ENCODE measurements around the gene SYT3.

Gene SYT3, protein sequence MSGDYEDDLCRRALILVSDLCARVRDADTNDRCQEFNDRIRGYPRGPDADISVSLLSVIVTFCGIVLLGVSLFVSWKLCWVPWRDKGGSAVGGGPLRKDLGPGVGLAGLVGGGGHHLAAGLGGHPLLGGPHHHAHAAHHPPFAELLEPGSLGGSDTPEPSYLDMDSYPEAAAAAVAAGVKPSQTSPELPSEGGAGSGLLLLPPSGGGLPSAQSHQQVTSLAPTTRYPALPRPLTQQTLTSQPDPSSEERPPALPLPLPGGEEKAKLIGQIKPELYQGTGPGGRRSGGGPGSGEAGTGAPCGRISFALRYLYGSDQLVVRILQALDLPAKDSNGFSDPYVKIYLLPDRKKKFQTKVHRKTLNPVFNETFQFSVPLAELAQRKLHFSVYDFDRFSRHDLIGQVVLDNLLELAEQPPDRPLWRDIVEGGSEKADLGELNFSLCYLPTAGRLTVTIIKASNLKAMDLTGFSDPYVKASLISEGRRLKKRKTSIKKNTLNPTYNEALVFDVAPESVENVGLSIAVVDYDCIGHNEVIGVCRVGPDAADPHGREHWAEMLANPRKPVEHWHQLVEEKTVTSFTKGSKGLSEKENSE
- total RNA-seq: 0.17 to 0.18 reads per million in 2 experiments

DNA sequence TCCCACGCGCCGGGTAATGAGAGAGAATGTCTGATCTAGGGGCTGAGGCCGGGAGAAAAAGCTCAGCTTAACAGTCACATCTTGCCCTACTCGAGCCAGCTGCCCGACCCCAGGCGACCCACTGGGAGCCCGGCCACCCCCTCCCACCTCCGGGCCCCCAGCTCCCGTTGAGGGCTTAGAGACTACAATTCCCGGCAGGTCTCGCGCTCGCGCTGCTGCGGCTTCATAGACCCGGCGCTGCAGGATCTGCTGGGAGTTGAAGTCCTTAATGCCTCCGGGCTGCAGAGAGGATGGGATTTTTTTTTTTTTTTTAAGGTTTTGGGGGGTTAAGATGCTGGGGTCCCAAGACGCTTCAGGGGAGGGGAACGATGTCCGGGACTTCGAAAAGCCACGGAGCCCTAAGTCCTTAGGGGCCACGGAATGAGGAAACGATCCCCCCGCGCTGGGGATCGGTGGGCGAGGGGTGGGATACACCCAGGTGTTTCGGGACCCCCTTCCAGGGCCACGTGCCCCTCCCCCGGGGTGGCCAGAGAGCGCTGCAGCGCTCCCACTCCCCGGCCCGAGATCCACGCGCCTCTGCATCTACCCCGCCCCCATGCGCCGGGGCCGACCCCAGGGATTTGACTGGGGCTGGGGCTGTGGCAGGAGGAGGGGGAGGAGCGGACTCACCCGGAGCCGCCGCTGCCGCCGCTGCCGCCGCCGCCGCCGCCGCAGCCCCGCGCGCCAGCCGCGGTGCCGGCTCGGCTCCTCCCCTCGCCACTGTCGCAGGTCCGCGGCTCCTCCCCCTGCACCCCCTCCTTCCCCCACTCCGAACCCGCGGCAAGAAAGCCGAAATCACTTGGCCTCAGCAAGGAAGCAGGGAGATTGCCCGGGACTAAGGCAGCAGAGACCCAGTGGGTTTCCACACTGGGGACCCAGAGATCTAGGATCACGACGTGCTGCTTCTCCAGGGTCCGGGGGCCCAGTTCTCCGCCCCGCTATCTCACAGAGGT, at the start of gene SYT3:
TSS of gene SYT3 (minus strand) at position 761 of the 992 bp plus-strand sequence. CDS start 2,470 bp downstream, outside the sequence.
- peak; percentile 24 for DNase-seq (ENCODE audit: low read depth)

DNA sequence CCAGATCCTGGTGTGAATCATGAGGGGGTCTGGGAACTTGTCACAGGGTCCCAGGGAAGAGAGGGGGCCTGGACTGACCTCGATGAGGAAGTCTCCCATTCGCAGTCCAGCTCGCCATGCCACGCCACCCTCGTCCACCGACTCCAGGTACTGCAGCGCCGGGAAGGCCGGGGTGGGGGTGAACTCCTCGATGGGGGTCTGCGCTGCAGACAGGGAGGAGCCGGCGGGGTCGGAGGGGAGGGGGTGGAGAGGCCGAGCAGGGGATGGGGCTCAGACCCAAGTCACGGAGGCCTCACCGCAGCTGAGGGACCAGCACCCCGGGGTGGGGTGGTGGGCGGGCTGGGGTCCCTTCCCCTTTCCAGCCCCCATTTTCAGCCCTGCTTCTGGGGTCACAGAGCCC, 49.1 kb upstream of the SYT3 start:
- DNase-seq (ENCODE audit: low read depth): no peak

GRCh38 chr19:50686310-50687032, 46.8 kb upstream of the SYT3 start:
- DNase-seq (ENCODE audit: low read depth): no peak

GRCh38 chr19:50679177-50680125, 39.8 kb upstream of the SYT3 start:
- DNase-seq (ENCODE audit: low read depth): peak; percentile 58

DNA sequence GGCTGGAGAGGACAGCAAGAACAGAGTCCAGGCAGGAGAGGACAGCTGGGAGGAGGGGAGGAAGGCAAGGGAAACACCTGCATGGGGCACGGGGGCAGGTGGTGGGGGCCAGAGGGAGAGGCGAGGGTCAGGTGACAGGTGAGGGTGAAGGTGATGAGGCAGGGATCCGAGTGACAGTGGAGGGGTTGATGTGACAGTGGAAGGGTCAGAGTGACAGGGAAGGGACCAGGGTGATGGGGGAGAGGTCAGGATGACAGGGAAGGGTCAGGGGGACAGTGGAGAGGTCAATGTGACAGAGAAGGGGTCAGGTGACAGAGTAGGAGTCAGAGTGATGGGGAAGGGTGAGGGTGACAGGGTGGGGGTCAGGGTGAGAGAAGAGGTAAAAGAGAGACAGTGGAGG, 38.6 kb upstream of the SYT3 start:
- DNase-seq (ENCODE audit: low read depth): no peak

DNA sequence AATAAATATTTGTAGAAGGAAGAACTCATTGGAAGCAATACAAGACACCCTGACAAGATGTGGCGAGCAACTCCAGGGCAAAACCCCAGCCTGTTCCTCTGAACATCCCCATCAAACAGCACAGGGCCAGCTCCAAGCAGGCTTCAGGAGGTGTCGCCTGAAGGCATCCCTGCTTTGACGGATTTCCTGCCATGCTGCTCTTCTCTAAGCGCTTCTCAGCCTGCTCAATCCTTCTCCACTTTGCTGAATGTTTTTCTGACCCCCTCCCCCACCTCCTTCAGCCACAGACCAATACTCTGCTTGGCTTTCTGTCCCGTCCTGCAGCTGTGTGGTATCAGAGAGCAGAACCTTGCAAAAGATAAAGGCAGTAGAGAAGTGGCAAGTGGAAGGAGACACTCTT, 38.0 kb upstream of the SYT3 start:
- no peak for DNase-seq (ENCODE audit: low read depth)

GRCh38 chr19:50676625-50677197, 37.0 kb upstream of the SYT3 start:
- DNase-seq (ENCODE audit: low read depth): no peak

GRCh38 chr19:50673118-50673517, 33.4 kb upstream of the SYT3 start:
- no peak for DNase-seq (ENCODE audit: low read depth)

DNA sequence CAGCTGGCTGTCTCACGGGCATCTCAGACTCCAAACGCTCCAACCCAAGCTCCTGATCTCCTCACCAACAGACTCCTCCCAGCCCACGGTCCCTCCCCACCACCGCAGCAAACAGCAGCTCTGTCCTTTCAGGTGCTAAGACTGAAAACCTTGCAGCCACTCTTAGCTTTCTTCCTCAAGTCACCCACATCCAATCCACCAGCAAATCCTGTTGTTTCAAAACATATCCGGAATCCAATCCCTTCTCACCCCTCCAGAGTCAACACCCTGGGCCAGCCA, 30.4 kb upstream of the SYT3 start:
- no peak for DNase-seq (ENCODE audit: low read depth)

DNA sequence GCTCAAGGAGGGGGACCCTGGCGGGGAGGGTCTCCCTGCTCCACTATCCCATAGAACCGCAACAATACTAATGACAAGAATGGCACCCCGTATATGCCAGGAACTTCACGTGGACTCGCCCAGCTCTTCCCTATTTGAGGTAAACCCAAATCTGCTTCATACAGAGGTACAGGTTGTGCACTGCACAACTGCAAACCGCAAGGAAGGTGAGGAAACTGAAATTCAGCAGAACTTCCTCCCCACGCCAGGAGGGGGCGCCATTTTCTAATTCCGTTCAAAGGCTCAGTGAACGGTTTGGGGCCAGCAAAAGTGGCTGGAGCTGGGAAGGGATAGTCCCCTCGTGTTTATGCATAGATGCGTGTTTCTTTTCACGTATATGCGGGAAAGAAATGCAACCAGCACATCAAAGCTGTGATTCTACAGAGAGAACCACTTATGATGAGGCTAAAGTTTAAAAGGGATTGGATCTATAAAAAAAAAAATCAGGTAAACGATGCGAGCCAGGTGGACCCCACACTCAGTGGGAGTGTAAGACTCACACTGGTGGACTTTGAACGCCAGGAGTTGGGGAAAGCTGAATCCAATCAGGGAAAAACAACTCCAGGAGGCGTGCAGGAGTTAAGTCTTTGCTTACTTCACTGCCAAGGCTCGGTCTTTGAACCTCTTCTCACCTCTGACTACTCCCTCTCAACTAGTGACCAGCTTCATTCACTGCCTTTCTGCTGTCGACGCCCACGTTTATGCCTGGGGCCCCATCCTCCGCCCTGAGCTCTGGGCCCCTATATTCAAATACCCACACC, 29.8 kb upstream of the SYT3 start:
- no peak for DNase-seq (ENCODE audit: low read depth)

DNA sequence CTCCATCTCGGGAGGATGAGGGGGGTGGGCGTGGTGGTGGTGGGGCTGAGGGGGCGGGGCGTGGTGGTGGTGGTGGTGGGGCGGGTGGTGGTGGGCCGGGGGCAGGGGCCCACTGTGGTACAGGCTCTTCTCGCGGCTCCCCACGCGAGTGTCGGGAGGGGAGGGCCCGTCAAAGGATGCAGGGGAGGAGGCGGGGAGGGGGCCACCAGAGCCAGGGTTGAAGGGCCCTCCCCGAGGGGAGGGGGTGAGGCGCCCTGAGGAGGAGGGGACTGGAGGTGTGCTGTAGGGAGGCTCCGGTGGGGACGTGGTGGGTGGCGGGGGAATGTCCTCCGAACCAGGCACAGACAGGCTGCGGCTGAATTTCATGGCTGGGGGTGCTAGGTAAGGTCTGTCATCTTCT, 29.2 kb upstream of the SYT3 start:
- no peak for DNase-seq (ENCODE audit: low read depth)

- no peak for DNase-seq (ENCODE audit: low read depth)
These were observed 28.7 kb upstream of the SYT3 start for GRCh38 chr19:50668416-50668815.

DNA sequence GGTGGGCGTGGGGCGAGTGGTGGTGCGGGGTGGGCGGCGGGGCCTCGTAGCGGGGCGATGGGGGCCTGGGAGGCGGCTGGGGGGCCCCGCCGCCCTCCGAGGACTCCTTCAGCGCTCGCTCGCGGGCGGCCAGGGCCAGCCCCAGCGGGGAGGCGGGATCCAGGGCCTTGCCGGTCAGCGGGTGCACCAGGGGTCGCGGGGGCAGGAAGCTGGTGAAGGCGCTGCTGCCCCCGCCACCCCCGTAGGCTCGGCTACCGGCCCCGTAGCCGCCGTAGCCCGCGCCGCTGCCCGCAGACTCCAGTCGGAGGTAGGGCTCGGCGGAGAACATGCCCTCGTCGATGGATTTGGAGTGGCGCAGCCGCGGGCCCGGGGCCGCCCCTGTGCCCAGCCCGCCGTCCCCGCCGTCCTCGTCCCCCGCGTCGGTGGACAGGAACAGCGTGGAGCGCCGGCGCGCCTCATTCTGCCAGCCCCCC, 28.1 kb upstream of the SYT3 start:
- no peak for DNase-seq (ENCODE audit: low read depth)

DNA sequence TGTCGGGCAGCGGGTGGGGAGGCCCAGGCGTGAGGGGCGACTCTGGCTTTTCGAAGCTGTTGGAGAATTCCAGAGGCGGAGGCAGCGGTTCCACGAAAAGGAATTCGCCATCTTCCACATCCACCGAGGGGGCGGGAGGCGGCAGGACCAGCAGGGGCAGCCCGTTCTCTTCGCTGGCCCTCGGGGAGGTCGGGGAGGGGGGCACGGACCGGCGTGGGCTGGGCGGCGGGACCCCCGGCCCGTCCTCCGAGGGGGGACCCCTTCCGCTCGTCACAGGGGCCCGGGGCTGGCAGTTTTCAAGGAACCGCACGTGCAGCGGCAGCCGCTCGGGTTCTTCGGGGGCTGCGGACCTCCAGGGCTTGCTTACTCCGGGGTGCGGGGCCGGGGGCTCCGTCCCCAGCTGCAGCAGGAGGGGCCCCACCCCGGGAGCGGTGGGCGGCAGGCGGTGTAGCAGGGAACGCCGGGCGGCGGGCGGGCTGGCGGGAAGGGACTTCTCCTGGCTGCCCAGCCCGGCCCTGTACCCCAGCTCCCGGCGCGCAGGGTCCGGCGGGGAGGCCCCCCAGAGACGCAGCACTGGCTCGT, 27.6 kb upstream of the SYT3 start:
- no peak for DNase-seq (ENCODE audit: low read depth)

DNA sequence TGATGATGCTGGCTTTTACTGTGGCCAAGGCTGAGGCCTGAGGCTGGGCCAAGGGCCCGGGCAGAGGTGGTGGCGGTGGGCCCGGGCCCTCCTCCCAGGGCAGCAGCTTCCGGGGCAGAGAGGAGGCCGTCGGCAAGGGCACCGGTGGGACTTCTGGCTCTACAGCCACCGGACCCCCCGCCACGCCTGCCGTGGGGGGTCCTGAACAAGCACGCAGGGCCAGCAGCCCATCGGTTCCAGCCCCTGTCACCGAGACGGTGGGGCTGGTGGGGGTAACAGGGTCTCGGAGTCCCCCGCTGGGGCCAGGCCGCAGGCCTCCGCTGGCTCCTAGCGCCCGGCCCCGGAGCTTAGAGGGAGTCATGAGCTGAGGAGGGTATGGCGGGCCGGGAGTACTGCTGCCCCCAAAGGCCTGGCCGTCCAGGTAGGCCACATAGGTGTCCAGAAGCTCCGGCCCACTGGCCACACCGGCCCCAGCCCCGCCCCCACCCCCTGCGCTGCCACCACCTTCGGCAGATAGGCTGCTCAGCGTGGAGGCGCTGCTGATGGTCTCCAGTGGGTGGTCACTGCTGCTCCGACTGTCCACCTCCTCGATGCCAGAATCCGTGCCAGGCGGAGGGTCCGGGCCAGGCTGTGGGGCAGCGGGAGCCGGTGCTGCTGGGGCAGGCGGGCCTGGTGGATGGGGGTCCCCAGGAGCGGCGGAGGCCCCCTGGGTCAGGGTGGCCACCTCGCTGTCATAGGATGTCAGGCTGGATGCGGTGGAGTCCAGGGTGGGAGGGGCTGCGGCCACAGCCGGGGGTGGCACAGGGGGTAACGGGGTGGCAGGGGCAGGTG, 26.9 kb upstream of the SYT3 start:
- DNase-seq (ENCODE audit: low read depth): no peak

- DNase-seq (ENCODE audit: low read depth): no peak
These were observed 24.5 kb upstream of the SYT3 start for GRCh38 chr19:50664204-50664603.

- DNase-seq (ENCODE audit: low read depth): no peak
These were observed 23.8 kb upstream of the SYT3 start for GRCh38 chr19:50663482-50663790.

Data from T follicular helper cell (primary cell).